GM12873 (cell line): ENCODE data around the gene ERP44.

Source experiments
- CTCF ChIP-seq: IDR thresholded peaks from 2 replicates; pipeline ENCODE4 v1.5.1; 2012; ENCODE audit warnings: low read depth, mild to moderate bottlenecking, moderate library complexity, low read length, control low read depth; ENCODE audit not compliant: insufficient read depth; ENCODE audit errors: missing control alignments

Gene ERP44

DNA sequence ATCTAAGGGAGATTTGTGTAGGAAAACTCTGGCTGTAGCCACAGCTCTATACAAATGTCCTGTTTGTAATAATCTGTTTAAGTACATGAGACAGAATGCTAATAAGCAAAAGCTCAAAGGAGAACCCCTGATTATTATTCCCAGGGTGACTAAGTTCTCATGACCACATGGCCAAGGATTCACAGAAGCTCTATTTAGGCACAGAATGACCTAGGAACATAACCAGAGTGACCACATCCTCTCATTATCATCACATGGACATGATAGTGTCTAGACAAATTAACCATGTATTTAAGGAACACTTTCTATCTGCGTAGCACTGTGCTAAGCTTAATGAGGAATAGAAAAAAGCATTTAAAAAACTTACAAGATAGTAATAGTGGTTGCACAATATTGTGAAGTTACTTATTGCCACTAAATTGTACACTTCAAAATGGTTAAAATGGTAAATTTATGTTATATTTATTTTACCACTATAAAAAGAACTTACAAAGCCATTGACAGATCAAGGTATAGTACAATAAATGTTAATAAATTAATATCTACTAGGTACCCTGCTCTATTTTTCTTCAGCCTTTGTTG is 136.0 kb downstream of the ERP44 start:
- no peak for TF ChIP-seq CTCF

GRCh38 chr9:99955606-99956005 is 143.2 kb downstream of the ERP44 start:
- TF ChIP-seq CTCF: no peak

DNA sequence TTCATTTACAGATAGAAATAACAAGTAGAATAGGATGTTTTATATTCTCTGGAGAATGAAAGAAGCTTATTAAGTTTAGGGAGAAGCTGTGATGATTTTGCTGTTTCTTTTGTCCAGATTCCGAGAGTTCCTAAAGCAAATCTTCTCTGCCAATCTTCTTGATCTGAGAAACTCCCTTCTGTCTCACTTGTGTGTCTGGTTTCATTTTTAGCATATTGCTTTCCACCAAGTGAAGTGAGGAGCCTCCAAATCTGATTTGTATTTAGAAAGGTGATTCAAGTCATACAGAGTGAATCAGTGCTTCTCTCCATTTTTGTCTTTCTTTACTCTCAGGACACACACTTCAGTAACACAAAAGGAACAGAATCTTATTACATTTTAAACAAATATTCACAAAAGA is 144.0 kb downstream of the ERP44 start:
- TF ChIP-seq CTCF: no peak

GRCh38 chr9:99953861-99954507 is 144.8 kb downstream of the ERP44 start:
- no peak for TF ChIP-seq CTCF

DNA sequence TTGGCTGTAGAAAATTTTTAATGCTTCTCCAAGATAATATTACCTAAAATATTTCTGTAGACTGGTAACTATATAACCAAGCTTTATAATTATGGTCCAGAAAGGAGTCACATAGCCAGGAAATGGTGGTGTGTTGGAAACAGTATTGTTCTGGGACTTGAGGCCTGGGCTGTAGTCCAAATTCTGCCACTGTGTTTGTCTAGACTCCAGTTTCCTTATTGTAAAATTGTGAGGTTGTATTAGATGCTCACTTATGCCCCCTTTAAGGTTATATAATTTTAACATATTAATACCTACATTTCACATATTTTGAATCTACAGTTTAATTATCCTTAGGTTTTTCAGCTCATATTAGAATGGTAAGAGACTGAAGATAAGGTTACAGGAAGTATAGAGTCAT is 149.9 kb downstream of the ERP44 start:
- no peak for TF ChIP-seq CTCF

GRCh38 chr9:99948482-99948881 is 150.3 kb downstream of the ERP44 start:
- no peak for TF ChIP-seq CTCF

DNA sequence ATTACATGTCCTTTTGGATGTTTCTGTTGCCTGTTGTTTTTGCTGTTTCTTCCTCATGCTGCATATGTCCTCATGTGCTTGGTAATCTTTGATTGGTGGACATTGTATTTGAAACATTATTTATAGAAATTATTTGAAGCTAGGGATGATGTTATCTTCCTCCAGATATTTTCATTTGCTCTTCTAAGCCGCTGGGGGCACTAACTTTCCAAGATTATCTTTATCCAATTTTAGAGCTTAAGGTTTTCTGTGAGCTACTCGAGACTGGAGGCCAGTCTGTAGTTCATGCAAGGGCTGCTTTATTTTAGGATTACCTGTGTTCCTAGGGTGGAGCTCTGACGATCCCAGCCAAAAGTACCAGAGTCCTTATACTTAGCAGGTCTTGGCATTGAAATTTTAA is 151.4 kb downstream of the ERP44 start:
- no peak for TF ChIP-seq CTCF
